HCT116 (cell line): Measurements from ENCODE around the gene IP6K3. TPM values are rescaled to one million over a fixed set of nuclear protein-coding genes. Genes with fewer than 3 reads are reported as not detected.

Experiments
- ATAC-seq: fragments of 200-7000 bp; cut with Tn5 transposase; 2 replicates; pipeline ENCODE4 v1.9.1; 2020; ENCODE audit warnings: mild to moderate bottlenecking, moderate library complexity
- BruUV-seq: library from RNA; stranded (reverse); fragments of 400-500 nt; replicated peaks from 2 replicates; lab custom pipeline; 2021; lab: Mats Ljungman, UMichigan
- CTCF ChIA-PET: fragments of 300-600 bp; sonication (Branson Sonifier 250); formaldehyde crosslinking; loops from one replicate; lab custom pipeline; 2021; ENCODE audit warnings: antibody characterized with exemption; lab: Charles Lee
- POLR2A ChIA-PET: fragments of 300-600, 350-600 bp; sonication (Branson Sonifier 250); formaldehyde crosslinking; loops from one replicate; lab custom pipeline; 2021; ENCODE audit warnings: antibody characterized with exemption; lab: Charles Lee
- RAD21 ChIA-PET, 2 experiments: fragments of 300-600 bp; sonication (Branson Sonifier 250); formaldehyde crosslinking; loops; one replicate each; lab custom pipeline; 2023; ENCODE audit warnings: low total read pairs in 2 of 2; ENCODE audit not compliant: uncharacterized antibody in 2 of 2, unreplicated experiment in 2 of 2, low non-redundant PET in 1 of 2; lab: Charles Lee
- DNase-seq: peaks from one replicate; pipeline ENCODE4 v3.0.0-alpha.2; 2010; ENCODE audit warnings: low read depth, low spot score
- H2AFZ ChIP-seq: fragments of 200-600 bp; shearing (Covaris generic), sonication (generic); 2 replicates; pipeline ENCODE4 v1.6.1; 2017; ENCODE audit warnings: low read depth, mixed run types, mixed read lengths, antibody characterized with exemption, low read length; ENCODE audit not compliant: poor library complexity, severe bottlenecking
- H3K27ac ChIP-seq: 2 replicates; pipeline ENCODE4 v1.5.1; 2012; ENCODE audit warnings: low read depth, low read length
- H3K27me3 ChIP-seq: fragments of 200-600 bp; sonication (generic); 2 replicates; pipeline ENCODE4 v1.6.1; 2016; ENCODE audit warnings: mixed run types, low read length, mixed read lengths; ENCODE audit not compliant: insufficient read depth
- H3K36me3 ChIP-seq, 2 experiments: fragments of 200-500 bp in 1 of 2; fragments of 200-600 bp in 1 of 2; sonication (Bioruptor generic) in 1 of 2; sonication (generic) in 1 of 2; 2 replicates each; pipeline versions ENCODE4 v1.5.1 to v1.6.1; 2014 to 2016; ENCODE audit warnings: low read length in 2 of 2, inconsistent platforms in 1 of 2, mixed read lengths in 1 of 2, mixed run types in 1 of 2; ENCODE audit not compliant: insufficient read depth in 2 of 2, control insufficient read depth in 1 of 2
- H3K4me1 ChIP-seq, 2 experiments: fragments of 200-600 bp in 1 of 2; sonication (generic) in 1 of 2; 2 replicates each; pipeline versions ENCODE4 v1.5.1 to v1.6.1; 2012 to 2017; ENCODE audit warnings: low read length in 2 of 2, inconsistent platforms in 1 of 2, mild to moderate bottlenecking in 1 of 2, mixed read lengths in 1 of 2, mixed run types in 1 of 2, moderate library complexity in 1 of 2; ENCODE audit not compliant: insufficient read depth in 2 of 2, control insufficient read depth in 1 of 2
- H3K4me2 ChIP-seq: fragments of 200-600 bp; sonication (generic); 2 replicates; pipeline ENCODE4 v1.6.1; 2017; ENCODE audit warnings: mixed run types, low read length, mixed read lengths
- H3K4me3 ChIP-seq, 2 experiments: fragments of 200-600 bp in 1 of 2; sonication (generic) in 1 of 2; replicated peaks in 1 of 2; 2 replicates each; pipeline ENCODE4 v1.5.1; 2011 to 2016; ENCODE audit warnings: low read length in 2 of 2, control low read depth in 1 of 2, low read depth in 1 of 2, mild to moderate bottlenecking in 1 of 2, mixed read lengths in 1 of 2, mixed run types in 1 of 2
- H3K79me2 ChIP-seq: fragments of 200-600 bp; sonication (generic); 2 replicates; pipeline ENCODE4 v1.6.1; 2017; ENCODE audit warnings: mild to moderate bottlenecking, mixed run types, low read length, moderate library complexity, mixed read lengths; ENCODE audit not compliant: insufficient read depth
- H3K9ac ChIP-seq: fragments of 200-600 bp; sonication (generic); 2 replicates; pipeline ENCODE4 v1.6.1; 2016; ENCODE audit warnings: low read length, mixed read lengths
- H3K9me2 ChIP-seq: fragments of 200-600 bp; sonication (generic), shearing (Covaris generic); 2 replicates; pipeline ENCODE4 v1.6.1; 2017; ENCODE audit warnings: mixed run types, mild to moderate bottlenecking, moderate library complexity; ENCODE audit not compliant: insufficient read depth
- H3K9me3 ChIP-seq, 2 experiments: fragments of 200-500 bp in 1 of 2; fragments of 200-600 bp in 1 of 2; sonication (Bioruptor generic) in 1 of 2; sonication (generic) in 1 of 2; 2 replicates each; pipeline ENCODE4 v1.6.1; 2014 to 2017; ENCODE audit warnings: low read length in 2 of 2, mixed read lengths in 2 of 2, inconsistent platforms in 1 of 2, low read depth in 1 of 2, mild to moderate bottlenecking in 1 of 2, mixed run types in 1 of 2, moderate library complexity in 1 of 2; ENCODE audit not compliant: control insufficient read depth in 1 of 2, insufficient read depth in 1 of 2
- H4K20me1 ChIP-seq: fragments of 200-600 bp; sonication (generic), shearing (Covaris generic); 2 replicates; pipeline ENCODE4 v1.6.1; 2017; ENCODE audit warnings: mixed run types, mild to moderate bottlenecking, moderate library complexity; ENCODE audit not compliant: insufficient read depth
- CBX3 ChIP-seq: IDR thresholded peaks from 2 replicates; pipeline ENCODE4 v1.6.1; 2012; ENCODE audit warnings: low read depth
- CEBPB ChIP-seq: IDR thresholded peaks from 2 replicates; pipeline ENCODE4 v1.6.1; 2012; ENCODE audit warnings: low read depth
- EGR1 ChIP-seq: IDR thresholded peaks from 2 replicates; pipeline ENCODE4 v1.6.1; 2012; ENCODE audit warnings: low read depth
- EZH2phosphoT487 ChIP-seq: fragments of 200-600 bp; IDR thresholded peaks from 2 replicates; pipeline ENCODE4 v1.6.1; 2018; ENCODE audit warnings: antibody characterized with exemption, borderline replicate concordance
- FOSL1 ChIP-seq: IDR thresholded peaks from 2 replicates; pipeline ENCODE4 v1.6.1; 2012; ENCODE audit warnings: low read depth
- POLR2A ChIP-seq: IDR thresholded peaks from 2 replicates; pipeline ENCODE4 v1.7.0; 2011; ENCODE audit warnings: borderline replicate concordance; ENCODE audit not compliant: insufficient read depth, insufficient read length; ENCODE audit errors: extremely low read depth
- POLR2AphosphoS5 ChIP-seq: IDR thresholded peaks from 2 replicates; pipeline ENCODE4 v1.6.1; 2011; ENCODE audit warnings: mild to moderate bottlenecking, low read depth, low read length, moderate library complexity
- RAD21 ChIP-seq: IDR thresholded peaks from 2 replicates; pipeline ENCODE4 v1.6.1; 2012; ENCODE audit warnings: low read depth, mild to moderate bottlenecking
- SIN3A ChIP-seq: IDR thresholded peaks from 2 replicates; pipeline ENCODE4 v1.6.1; 2012; ENCODE audit warnings: low read depth
- SP1 ChIP-seq: IDR thresholded peaks from 2 replicates; pipeline ENCODE4 v1.6.1; 2012; ENCODE audit warnings: low read depth
- SRF ChIP-seq: IDR thresholded peaks from 2 replicates; pipeline ENCODE4 v1.6.1; 2012; ENCODE audit warnings: low read depth
- TCF7L2 ChIP-seq: IDR thresholded peaks from 2 replicates; pipeline ENCODE4 v1.7.0; 2011; ENCODE audit warnings: borderline replicate concordance, inconsistent platforms; ENCODE audit not compliant: insufficient read depth, insufficient read length; ENCODE audit errors: extremely low read depth
- YY1 ChIP-seq: IDR thresholded peaks from 2 replicates; pipeline ENCODE4 v1.6.1; 2011; ENCODE audit warnings: low read length, low read depth, moderate library complexity, mild to moderate bottlenecking; ENCODE audit not compliant: insufficient replicate concordance; ENCODE audit errors: extremely low read depth
- ZFX ChIP-seq: fragments of 450-650 bp; IDR thresholded peaks from 2 replicates; pipeline ENCODE4 v1.6.1; 2017
- intact Hi-C: fragments of 100-400 bp; cut with micrococcal nuclease; formaldehyde crosslinking; loops from 2 replicates; pipeline ENCODE4 v1.10.0; 2022
- total RNA-seq: library from RNA; stranded (reverse); gene quantifications from one replicate; pipeline ENCODE4 v1.2.1, GENCODE V29; 2021; ENCODE audit not compliant: unreplicated experiment
- TF ChIP-seq, protein P1 (sequence below): IDR thresholded peaks from 2 replicates; pipeline ENCODE4 v1.6.1; 2011; ENCODE audit warnings: mild to moderate bottlenecking, low read length, moderate library complexity; ENCODE audit not compliant: insufficient replicate concordance; ENCODE audit errors: extremely low read depth
- TF ChIP-seq, protein P2 (sequence below): IDR thresholded peaks from 2 replicates; pipeline ENCODE4 v1.6.1; 2012; ENCODE audit warnings: low read depth

Gene IP6K3
- total RNA-seq, 1 experiment from 2014 or later, result not detected

DNA sequence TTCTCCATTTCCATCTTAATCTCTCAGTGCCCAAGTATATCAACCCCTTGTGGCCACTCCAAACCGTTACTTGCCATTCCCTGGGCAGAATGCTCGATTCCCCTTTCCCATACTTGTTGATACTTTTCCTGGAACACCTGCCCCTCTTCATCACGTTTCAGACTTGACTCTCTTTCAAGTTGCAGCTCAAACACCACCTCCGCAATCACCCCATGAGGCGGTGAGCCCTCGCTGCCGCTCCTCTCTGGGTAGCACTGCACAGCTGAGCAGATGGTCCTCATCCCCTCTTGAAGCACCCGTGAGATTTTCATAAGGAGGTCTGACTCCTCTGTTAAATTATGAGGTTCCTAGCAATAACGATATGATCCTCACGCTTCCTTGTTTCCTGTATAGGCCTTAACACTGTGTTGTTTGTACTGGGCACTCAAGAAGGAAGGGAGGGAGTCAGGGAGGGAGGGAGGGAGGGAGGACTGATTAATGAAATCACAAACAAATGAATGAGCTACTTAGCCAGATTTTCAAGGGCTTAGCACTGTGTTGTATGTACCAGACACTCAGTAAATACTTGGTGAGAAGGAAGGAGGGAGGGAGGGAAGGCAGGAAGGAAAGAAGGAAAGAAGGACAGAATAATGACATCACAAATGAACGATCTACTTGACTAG lies 27.2 kb downstream of the IP6K3 start:
- no TSS peak for BruUV-seq
- ChIA-PET RAD21 (no interaction called here), POLR2A (no interaction called here), CTCF (no interaction called here)
- ATAC-seq (no peak), DNase-seq (no peak)
- Histone ChIP-seq H3K36me3 (no peaks in the 10 kb centered on the region), H3K9me2 (no peaks in the 10 kb centered on the region), H3K79me2 (no peaks in the 10 kb centered on the region), H3K27me3 (peaks cover 29% of the 10 kb centered on the region), H3K9me3 (no peaks in the 10 kb centered on the region), H3K4me2 (no peak overlapping the region), H4K20me1 (no peaks in the 10 kb centered on the region), H3K27ac (no peak overlapping the region), H3K4me1 (peaks cover 19 to 25% of the 10 kb centered on the region in 2 experiments), H2AFZ (no peak overlapping the region), H3K4me3 (no peak overlapping the region), H3K9ac (no peak overlapping the region)
- TF ChIP-seq CBX3 (no peak), CEBPB (no peak), RAD21 (no peak), SP1 (no peak), EGR1 (no peak), SRF (no peak), FOSL1 (no peak), YY1 (no peak), EZH2phosphoT487 (no peak), POLR2A (no peak), POLR2AphosphoS5 (no peak), SIN3A (no peak), TCF7L2 (no peak), ZFX (no peak)
- TF ChIP-seq, protein P1, sequence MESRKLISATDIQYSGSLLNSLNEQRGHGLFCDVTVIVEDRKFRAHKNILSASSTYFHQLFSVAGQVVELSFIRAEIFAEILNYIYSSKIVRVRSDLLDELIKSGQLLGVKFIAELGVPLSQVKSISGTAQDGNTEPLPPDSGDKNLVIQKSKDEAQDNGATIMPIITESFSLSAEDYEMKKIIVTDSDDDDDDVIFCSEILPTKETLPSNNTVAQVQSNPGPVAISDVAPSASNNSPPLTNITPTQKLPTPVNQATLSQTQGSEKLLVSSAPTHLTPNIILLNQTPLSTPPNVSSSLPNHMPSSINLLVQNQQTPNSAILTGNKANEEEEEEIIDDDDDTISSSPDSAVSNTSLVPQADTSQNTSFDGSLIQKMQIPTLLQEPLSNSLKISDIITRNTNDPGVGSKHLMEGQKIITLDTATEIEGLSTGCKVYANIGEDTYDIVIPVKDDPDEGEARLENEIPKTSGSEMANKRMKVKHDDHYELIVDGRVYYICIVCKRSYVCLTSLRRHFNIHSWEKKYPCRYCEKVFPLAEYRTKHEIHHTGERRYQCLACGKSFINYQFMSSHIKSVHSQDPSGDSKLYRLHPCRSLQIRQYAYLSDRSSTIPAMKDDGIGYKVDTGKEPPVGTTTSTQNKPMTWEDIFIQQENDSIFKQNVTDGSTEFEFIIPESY, result no peak
- TF ChIP-seq, protein P2, sequence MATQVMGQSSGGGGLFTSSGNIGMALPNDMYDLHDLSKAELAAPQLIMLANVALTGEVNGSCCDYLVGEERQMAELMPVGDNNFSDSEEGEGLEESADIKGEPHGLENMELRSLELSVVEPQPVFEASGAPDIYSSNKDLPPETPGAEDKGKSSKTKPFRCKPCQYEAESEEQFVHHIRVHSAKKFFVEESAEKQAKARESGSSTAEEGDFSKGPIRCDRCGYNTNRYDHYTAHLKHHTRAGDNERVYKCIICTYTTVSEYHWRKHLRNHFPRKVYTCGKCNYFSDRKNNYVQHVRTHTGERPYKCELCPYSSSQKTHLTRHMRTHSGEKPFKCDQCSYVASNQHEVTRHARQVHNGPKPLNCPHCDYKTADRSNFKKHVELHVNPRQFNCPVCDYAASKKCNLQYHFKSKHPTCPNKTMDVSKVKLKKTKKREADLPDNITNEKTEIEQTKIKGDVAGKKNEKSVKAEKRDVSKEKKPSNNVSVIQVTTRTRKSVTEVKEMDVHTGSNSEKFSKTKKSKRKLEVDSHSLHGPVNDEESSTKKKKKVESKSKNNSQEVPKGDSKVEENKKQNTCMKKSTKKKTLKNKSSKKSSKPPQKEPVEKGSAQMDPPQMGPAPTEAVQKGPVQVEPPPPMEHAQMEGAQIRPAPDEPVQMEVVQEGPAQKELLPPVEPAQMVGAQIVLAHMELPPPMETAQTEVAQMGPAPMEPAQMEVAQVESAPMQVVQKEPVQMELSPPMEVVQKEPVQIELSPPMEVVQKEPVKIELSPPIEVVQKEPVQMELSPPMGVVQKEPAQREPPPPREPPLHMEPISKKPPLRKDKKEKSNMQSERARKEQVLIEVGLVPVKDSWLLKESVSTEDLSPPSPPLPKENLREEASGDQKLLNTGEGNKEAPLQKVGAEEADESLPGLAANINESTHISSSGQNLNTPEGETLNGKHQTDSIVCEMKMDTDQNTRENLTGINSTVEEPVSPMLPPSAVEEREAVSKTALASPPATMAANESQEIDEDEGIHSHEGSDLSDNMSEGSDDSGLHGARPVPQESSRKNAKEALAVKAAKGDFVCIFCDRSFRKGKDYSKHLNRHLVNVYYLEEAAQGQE, result no peak
- intact Hi-C loops, result no loop called here
